Measurements from ENCODE around the gene MAP3K20.

GRCh38 chr2:173240083-173240482 is 164.4 kb downstream of the MAP3K20 start:
- TF ChIP-seq POLR2A (IDR thresholded peaks at IDR 0.05; ENCODE audit: low read depth, low read length), result no peak
- no peak for TF ChIP-seq TAF1 (IDR thresholded peaks at IDR 0.05; ENCODE audit: borderline replicate concordance, low read depth, low read length)
